Activated T-cell treated with anti-CD3 and anti-CD28 coated beads for 1 hour (primary cell): ENCODE measurements around the gene ZGRF1.
"Not testable (repeated sequence)": the region's sequence is repeated elsewhere in the genome, so short reads cannot be mapped to it uniquely, and the experiment has no call there.

Experiments
- DNase-seq: peaks from one replicate; pipeline ENCODE4 v3.0.0-alpha.2; 2020; ENCODE audit warnings: low read depth

Gene ZGRF1

DNA sequence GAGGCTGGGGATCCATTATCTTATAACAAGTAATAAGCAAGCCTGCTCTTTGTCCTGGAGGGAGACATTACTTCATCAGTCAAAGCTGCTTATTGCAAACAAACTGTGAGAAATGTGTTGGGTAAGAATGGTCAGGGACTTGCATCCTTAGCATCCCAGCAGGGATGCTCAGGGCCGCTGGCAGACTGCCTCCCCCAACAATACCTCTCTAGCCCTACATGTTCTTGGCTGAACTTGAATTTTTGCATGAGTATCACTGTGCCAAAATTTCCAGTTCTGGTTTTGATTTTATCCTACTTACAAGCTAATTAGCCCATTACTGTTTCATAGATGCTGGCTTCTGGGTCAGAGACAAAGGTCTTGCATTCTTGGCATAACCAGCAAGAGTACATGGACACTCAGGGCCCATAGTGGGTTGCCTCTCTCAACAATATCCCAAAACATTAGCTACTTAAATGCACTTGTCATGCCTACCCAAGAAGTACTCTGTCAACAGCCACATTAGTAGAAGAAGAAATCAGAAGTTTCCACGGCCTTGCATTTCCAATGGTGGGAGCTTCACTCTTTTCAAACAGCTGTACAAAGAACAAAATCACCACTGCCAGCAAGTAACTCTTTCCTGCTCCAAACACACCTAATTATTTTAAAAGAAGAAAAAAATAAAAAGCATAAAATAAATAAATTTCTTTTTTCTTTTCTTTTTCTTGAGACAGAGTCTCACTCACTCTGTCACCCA lies 78.9 kb downstream of the ZGRF1 start:
- DNase-seq: no peak

DNA sequence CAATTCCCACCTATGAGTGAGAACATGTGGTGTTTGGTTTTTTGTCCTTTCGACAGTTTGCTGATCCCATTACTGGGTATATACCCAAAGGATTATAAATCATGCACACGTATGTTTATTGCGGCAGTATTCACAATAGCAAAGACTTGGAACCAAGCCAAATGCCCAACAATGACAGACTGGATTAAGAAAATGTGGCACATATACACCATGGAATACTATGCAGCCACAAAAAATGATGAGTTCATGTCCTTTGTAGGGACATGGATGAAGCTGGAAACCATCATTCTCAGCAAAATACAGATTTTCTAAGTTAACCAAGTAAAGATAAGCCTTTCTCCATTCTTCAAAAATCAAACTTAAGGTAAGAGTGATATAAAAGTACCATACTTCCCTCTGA lies 82.4 kb downstream of the ZGRF1 start:
- not testable (repeated sequence) for DNase-seq

DNA sequence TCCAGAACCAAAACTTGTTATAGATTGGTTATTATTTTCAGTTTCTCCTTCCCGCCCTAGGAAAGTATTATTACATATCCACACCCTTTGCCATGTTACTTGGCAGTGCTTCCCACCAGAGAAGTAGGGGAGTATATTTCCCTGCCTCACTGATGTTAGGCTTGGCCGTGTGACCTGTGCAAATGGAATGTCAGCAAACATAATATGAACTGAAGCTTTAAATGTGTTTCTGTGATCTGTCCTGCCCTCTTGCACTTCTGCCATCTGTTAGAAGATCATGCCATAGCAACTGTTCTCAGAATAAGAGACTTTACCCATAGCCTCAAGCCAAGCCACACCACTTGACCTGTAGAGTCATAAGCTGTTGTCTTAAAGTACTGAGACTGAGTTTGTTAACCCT lies 84.0 kb downstream of the ZGRF1 start:
- DNase-seq: no peak

DNA sequence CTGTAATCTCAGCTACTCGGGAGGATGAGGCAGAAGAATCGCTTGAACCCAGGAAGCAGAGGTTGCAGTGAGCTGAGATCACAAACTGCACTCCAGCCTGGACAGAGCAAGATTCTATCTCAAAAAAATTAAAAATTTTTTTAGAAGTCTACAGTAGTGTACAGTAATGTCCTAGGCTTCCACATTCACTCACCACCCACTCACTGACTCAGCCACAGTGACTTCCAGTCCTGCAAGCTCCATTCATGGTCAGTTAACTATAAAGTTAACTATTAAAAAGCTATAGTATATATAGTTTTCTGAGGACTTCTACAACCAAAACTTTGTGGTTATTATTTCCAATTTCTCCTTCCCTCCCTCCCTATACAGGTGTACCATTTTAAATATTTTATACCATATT lies 86.0 kb downstream of the ZGRF1 start:
- no peak for DNase-seq

DNA sequence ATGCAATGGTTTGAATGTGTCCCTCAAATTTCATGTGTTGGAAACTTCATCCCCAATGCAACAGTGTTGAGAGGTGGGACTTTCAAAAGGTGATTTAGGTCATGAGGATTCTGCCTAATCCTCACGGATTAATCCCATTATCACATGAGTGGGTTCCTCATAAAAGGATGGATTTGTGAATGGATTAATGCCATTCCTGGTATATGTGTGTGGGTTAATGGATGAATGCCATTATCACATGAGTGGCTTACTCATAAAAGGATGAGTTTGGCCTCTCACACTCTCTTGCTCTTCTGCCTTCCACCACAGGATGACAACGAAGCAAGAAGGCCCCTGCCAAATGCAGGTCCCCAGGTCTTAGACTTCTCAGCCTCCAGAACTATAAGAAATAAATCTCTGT lies 90.2 kb downstream of the ZGRF1 start:
- DNase-seq: no peak

DNA sequence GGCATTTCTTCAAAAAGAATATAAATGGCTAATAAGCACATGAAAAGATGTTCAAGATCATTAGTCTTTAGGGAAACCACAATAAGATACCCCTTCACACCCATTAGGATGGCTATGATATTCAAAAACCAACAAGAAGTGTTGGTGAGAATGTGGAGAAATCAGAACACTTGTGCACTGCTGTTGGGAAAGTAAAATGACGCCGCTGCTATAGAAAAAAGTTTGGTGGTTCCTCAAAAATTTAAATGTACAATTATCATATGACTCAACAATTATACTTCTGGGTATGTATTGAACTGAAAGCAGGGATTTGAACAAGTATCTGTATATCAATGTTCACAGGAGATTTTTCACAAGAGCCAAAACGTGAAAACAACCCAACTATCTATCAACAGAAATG lies 91.4 kb downstream of the ZGRF1 start:
- no peak for DNase-seq

DNA sequence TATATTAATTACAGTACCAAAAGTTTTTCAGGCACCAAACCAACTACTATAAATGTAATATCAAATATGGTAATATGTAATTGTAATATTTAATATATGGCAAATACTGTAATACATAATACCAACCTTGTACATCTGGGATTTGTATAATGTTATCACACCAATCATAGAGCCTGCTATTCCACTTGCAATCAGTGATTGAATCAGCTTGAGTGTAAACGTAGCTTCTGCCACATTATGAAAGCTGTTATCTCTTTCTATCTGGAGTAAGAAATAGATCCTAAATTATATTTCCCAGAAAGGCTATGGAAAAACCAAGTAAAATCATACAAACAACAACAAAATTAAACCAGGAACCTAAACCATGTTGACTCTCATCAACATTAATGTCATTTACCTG lies 96.0 kb downstream of the ZGRF1 start:
- no peak for DNase-seq

DNA sequence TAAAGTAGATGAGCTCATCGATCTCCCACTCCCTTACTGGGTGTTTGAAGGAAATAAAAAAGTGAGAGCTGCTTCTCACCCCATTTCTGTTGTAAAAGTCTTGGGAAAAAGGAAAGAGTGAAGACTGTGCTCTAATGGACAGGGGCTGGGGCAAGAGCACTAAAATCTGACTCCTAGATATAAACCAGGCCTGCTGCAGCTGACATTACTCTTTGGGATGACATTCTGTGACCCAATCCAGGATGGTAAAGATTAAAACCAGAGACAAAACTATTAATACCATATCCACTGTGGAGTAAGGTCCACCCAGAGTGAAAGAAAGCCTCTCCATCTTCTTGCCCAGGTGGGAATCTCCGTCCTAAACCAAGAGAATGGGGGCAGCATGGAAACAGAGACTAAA lies 100.6 kb downstream of the ZGRF1 start:
- DNase-seq: no peak

DNA sequence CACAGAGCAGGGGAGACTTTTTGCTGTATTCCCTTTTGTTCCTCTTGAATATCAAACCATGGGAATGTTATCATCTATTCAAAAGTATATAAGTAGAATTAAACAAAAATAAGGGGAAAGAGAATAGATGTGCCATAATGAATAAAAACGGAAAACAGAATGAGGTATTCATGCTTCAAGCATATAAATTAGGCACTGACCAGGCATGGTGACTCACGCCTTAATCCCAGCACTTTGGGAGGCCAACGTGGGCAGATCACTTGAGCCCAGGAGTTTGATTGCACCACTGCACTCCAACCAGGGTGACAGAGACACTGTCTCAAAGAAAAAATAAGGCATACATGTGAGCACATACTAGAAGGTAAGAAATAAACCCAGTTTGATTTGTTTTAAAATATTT lies 104.4 kb downstream of the ZGRF1 start:
- no peak for DNase-seq

DNA sequence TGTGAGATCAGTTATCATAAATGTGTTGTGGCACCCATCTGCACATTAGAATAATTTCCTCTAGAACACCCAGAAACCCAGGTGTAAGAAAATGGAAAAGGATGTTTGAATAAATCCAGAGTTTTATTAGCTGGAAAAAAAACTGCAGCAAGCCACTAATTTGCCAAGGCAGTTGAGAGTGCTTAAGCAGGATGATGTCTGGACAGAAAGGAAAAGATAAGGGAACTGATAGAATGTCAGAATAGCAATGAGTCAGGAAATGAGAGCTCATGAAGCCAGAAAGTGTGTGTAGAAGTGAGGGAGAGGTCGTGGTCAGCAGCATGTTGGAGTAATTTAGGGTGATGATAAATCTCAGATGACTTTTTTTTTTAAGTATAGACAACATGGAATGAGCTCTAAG lies 105.6 kb downstream of the ZGRF1 start:
- no peak for DNase-seq

DNA sequence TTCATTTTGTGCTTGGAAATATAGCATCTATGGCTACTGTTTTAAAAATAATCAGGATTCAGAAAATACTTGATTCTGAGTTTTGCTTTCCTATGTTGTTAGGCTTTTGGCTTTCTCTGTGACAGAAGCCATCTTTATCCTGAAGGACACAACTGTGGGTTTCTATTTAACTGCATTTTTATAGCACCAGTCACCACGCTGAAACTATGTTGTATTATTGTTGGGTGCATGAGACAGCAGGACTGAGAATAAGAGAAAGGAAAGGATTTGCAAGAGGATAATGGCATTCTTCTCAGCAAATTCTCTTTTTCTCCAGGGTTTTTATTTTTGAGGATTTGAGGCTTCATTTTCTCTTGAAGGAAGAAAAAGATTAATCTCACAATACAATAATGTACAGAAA lies 110.6 kb downstream of the ZGRF1 start:
- no peak for DNase-seq

DNA sequence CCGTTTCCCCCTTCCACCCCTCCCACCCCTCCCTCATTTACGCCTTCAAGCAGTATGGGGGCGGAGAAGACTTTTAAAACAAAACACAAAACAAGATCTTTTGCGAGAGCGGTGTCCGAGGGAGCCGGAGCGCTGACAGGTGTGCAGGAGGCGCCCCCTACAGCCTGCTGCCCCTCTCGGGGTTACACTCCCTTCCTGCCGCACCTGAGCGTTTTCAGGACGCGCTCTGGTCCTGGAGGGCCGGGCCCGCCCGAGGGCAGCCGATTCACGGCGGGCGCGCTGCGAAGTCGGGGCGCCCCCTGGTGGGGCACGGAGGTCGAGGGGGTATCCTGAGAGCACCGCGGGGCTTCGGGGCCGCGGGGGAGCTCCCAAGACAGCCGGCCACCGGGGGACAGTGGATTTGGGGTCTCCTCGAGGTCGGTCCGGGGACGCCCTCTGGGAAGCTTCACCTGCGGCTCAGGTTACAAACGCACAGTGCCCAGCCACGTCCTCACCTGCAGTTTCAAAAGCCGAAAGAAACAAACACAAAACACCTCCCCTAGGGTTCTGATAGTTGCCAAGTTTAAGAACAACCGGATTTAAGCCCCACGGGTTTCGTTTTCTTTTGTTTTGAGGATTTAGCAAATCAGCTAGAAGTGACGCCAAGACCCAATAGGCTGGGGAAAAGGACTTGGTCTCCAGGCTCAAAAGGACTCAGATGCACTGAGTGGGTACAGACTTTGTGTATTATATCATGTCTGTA lies 112.8 kb downstream of the ZGRF1 start:
- DNase-seq: peak; percentile 68

DNA sequence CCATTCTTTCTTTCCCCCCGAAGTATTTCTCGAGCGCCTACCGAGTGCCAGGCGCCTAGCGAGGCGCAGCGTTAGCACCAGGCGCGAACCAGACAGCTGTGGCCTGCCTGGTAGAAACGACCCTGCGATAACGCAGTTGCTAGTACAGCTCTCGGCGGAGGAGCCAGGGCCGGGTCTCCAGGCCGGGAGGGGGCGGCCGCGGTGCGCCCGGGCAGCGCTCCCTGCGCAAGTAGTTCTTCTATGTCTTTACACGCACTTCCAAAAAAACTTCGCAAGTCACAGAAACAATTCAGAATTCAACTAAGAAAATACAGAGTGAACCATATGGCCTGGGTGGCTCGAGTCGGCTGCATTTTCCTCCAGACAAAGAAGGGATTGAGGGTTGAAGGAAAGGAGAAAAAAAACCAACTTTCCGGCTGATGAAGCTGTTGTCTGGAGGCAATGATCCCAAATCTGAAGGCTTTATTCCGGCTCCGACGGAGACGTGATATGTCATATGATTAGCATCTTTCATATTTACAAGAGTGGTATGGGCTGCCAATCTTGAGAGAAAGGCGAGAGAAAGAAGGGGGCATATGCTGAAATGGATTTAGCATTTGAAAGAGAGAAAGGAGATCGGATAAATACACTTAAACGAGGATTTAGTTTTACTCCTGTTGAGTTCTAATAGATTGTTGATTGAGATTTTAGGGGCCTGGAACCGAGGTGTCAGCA lies 113.5 kb downstream of the ZGRF1 start:
- no peak for DNase-seq

DNA sequence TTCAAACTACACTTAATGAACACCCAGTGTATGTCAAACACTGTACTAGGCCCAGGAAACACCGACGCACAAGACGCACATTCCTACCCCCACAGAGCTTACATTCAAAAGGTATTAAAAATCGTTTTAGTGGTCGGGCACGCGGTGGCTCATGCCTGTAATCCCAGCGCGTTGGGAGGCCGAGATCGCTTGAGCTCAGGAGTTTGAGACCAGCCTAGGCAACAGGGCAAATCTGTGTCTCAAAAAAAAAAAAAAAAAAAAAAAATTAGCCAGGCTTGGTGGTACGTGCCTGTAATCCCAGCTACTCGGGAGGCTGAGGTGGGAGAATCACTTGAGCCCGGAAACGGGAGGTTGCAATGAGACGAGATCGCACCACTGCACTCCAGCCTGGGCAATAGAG lies 114.3 kb downstream of the ZGRF1 start:
- DNase-seq: not testable (repeated sequence)

DNA sequence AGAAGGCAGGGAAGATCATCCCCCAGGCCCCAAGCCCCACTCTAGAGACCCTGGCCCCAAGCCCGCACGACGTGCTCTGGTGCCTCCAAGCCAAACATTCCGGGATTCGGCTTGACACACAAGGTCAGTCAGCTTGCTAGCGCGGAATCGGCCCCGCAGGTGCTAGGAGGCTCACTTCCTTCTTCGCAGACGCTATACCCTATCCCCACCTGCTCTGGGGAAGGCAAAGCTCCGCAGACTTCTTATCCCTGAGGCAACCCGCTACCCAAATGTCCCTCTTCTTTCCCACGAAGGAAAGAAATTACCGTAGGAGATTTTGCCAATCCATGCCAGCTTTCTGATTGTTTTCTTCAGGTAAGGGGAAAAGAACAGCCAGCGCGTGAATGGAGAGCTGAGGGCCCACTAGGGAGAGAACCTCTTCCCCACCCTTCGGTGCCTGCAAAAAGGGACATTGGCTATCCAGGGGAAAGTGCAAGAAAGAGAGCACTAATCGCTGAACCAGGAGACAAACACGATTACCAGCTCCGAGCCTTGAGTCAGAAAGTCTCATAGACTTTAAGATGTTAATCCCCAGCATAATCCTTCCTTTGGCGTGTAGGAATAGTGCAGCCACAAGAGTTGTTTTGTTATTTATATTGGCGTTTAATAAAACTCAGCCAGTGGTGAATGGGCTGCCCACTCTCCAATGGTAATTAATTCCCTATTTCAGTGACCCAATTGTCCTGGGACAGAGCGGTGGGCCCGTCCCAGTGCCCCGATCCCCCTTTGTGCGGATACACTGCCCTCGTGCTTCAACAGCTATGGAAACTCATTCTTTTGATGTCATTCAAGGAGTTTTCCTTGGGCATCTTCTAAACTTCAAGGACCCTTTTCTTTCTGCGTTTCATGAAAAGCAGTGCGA lies 115.3 kb downstream of the ZGRF1 start:
- no peak for DNase-seq

DNA sequence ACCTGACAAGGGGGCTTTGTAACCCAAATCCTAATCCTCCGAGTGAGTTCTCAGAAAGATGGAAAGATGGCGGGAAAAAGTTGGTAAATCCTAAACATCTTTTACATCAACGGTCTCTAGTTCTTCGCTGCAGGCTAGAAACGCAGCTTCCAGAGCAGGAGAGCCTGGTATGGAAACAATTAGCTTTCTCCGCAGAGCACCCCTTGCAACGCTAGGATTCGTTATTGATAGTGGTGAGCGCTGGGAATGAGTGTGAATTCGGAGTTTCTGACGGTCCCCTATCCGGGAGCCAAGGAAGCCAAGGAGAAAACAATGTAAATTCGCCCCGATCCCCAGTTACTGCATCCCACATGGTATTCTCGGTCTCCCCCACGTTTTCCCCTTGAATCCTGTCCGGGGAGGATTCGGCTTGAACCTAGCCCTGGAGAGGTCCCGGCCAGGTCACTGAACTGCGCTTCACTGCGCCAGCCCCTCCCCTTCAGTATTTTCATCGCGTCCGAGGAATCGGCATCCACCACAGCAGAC lies 116.0 kb downstream of the ZGRF1 start:
- DNase-seq: no peak

DNA sequence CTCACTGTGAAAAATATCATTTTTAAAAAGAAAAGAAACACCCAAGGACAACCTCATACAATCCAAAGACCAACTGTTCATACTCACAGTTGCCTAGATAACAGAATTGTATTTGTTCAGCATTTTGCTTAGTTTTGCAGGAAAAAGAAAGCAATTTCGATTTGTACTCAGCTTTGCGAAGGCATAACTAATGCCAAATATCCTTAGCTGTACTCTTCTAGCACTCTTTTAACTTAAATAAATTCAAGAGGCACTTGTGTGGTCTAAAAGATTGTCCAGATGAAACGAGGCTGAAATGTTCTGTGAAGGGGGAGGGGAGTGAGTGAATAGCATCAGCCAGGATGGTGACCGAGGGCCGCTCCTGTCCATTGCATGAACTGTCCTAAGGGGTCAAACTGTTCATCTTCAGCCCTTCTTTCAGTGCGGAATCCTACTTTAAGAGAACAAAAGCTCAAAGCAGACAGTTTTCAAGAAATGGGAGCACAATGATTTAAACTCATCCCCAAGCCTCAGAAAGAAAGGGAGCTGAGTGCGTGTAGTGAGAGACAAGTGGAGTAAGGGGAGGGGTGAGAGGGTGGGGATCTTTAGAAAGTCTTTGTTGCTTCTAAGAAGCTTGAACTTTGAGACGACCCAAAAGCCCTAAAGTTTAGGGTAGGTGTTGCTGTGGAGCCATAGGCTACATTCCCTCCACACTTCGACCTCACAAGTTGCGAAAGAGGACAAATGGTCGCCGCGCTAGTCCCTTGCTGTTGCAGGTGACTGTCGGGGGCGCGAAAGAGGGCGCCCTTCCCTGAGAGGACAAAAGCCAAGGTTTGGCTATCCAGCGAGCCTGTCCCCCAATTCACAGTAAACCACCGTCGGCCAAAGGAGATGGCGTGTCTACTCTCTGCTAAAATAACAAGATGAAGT lies 116.8 kb downstream of the ZGRF1 start:
- DNase-seq: no peak

DNA sequence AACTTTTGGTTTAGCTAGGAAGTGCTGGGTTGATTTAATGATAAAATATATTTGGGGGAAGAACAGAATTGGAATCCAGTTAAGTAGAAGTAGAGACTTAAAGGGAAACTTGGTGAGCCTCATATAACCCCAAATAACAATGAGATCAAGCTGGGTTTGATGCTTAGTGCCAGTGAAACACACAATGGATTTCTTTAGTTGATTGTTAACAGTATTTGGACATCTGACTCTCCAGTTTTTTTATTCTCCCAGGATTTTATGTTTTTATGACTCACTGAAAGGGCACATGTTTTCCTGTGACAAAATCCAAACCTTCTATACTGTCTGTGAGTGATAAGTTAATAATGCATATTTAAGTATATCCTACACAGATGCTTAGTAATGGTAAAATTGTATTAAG lies 118.0 kb downstream of the ZGRF1 start:
- DNase-seq: no peak

DNA sequence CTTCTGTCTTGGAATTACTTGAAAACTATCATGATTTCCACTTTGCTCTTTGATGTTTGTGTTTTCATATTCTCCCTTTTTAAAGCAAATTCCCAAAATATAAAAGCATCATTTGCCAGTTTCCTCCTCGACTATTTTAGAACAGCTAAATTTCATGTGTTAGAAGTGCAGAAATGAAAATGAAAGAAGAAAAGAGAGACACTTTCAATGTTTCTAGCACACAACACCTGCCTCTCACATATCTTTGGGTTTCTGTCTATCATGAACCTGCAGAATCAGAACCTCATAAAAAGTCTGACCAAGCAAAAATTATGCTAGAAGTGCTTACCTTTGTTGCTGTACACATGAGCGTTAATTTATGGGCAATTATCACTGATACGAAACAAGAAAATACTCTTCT lies 118.8 kb downstream of the ZGRF1 start:
- no peak for DNase-seq

DNA sequence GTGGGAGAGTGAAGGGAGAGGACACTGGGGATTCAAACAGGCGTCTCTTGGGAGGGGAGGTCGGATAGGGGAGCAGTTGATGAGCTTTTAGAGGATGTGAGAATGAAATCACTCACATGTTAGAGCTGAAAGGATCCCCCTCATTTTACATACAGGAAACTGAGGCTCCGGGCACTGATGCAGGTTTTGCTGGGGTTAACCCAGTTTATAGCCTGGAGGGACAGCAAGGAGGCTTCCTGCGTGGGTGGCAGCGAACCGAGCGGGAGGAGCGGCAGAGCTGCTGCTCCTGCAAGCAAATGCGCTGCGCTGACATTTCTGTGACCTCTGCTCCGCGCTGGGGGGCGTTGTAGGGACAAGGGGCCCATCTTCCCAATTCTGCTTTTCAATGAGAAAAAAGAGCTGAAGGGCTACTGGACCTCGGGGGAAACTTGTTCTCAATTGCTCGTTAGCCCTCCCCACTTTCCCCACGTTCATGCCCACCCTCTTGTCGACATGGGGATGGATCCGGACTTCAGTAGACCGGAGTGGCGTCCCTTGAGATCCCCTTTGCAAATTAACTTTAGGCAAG lies 119.6 kb downstream of the ZGRF1 start:
- DNase-seq: no peak
